ENCODE results near the gene HLCS.
"Not testable (repeated sequence)": the region's sequence is repeated elsewhere in the genome, so short reads cannot be mapped to it uniquely, and the experiment has no call there.

HLCS gene

DNA sequence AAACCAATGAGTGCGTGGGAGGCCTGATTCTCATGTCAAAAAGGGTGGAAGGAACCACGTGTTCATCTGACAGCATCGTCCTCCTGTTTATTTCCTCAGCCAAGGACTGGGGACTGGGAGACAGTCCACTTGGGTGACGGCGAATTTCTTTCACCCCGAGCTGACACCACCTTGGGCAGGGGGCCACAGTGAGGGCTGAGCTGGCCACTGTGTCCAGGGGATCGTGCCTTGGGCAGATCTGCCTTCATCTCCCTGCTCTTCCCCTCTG lies 145.5 kb downstream of the HLCS start:
- DNase-seq (ENCODE audit: low read depth), result no peak
- H3K4me3 ChIP-seq (ENCODE audit: control insufficient read depth, low read depth, low read length), result no peak overlapping the region
- TF ChIP-seq, protein P1, sequence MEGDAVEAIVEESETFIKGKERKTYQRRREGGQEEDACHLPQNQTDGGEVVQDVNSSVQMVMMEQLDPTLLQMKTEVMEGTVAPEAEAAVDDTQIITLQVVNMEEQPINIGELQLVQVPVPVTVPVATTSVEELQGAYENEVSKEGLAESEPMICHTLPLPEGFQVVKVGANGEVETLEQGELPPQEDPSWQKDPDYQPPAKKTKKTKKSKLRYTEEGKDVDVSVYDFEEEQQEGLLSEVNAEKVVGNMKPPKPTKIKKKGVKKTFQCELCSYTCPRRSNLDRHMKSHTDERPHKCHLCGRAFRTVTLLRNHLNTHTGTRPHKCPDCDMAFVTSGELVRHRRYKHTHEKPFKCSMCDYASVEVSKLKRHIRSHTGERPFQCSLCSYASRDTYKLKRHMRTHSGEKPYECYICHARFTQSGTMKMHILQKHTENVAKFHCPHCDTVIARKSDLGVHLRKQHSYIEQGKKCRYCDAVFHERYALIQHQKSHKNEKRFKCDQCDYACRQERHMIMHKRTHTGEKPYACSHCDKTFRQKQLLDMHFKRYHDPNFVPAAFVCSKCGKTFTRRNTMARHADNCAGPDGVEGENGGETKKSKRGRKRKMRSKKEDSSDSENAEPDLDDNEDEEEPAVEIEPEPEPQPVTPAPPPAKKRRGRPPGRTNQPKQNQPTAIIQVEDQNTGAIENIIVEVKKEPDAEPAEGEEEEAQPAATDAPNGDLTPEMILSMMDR (conservative IDR thresholded peaks at IDR 0.05; ENCODE audit: control insufficient read depth, insufficient read depth, low read depth, low read length), result no peak

GRCh38 chr21:36820176-36821031 lies 146.1 kb downstream of the HLCS start:
- TF ChIP-seq, protein P1 (conservative IDR thresholded peaks at IDR 0.05; ENCODE audit: control insufficient read depth, insufficient read depth, low read depth, low read length), result no peak
- no peak for DNase-seq (ENCODE audit: low read depth)
- no peak overlapping the region for H3K4me3 ChIP-seq (ENCODE audit: control insufficient read depth, low read depth, low read length)

DNA sequence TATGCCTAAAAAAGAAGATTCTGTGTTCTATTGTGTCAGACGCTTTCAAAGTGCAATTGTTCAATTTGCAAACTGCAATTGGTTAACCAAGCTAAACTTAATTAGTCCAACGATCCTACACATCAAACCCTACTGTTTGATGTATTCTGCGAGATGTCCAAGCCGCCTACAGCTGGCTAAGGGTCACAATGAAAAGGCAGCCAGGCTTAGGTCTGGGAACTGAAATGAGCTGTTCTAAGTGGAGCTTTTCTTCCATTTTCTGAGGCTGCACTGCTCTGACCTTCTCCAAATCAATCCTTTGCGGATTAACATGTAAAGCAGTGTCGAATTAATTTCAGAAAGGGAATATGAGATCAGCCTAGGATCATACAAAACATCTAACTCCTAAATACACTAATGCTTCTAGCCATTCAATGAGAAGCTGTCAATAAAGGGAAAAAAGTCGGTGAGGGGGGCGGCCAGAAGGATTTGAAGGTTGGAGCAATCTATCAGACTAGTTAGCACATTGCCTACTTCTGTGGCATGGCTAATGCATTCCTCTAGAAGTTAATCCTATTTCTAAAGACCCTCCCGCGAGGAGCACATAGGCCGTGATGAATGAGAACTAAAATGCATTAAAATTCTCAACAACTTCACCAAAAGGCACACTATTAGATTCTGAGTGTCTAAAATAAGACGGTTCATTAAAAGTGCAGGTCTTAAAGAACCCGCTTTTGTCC lies 148.6 kb downstream of the HLCS start:
- no peak for DNase-seq (ENCODE audit: low read depth)
- H3K4me3 ChIP-seq (ENCODE audit: control insufficient read depth, low read depth, low read length), result no peak overlapping the region
- TF ChIP-seq, protein P1 (conservative IDR thresholded peaks at IDR 0.05; ENCODE audit: control insufficient read depth, insufficient read depth, low read depth, low read length), result no peak

GRCh38 chr21:36816561-36817130 lies 149.8 kb downstream of the HLCS start:
- no peak overlapping the region for H3K4me3 ChIP-seq (ENCODE audit: control insufficient read depth, low read depth, low read length)
- no peak for DNase-seq (ENCODE audit: low read depth)
- TF ChIP-seq, protein P1 (conservative IDR thresholded peaks at IDR 0.05; ENCODE audit: control insufficient read depth, insufficient read depth, low read depth, low read length), result no peak

DNA sequence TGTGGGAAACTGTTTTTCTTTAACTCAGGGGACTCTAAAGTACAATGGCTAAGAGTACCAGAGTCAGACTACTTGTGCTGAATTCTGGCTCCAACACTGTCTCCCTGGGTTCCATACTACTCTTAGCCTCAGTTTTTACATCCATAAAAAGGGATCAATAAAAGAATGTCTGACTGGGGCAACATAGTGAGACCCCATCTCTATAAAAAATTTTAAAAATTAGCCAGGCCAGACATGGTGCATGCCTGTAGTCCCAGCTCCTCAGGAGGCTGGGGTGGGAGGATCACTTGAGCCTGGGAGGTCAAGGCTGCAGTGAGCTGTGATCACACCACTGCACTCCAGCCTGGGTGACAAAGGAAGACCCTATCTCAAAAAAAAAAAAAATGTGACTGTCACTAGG lies 150.4 kb downstream of the HLCS start:
- H3K4me3 ChIP-seq (ENCODE audit: control insufficient read depth, low read depth, low read length); DNase-seq (ENCODE audit: low read depth): not testable (repeated sequence)

DNA sequence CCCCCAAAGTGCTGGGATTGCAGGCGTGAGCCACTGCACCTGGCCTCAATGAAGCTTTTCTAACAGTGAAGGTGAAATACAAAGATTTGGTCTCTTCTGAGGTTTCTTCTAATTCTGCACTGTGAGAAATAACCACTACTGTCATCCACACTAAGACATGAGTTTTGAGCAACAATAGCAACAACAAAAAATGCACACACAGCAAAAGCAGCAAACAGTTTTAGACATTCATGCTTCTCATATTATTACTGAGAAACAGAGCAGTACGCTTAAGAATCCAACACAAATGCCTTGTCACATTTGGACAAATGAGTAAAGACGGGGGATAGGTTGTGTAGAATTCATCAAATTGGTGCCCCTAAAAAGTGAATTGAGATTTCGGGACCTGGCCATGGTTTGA lies 151.2 kb downstream of the HLCS start:
- TF ChIP-seq, protein P1 (conservative IDR thresholded peaks at IDR 0.05; ENCODE audit: control insufficient read depth, insufficient read depth, low read depth, low read length), result no peak
- H3K4me3 ChIP-seq (ENCODE audit: control insufficient read depth, low read depth, low read length), result no peak overlapping the region
- DNase-seq (ENCODE audit: low read depth), result no peak

DNA sequence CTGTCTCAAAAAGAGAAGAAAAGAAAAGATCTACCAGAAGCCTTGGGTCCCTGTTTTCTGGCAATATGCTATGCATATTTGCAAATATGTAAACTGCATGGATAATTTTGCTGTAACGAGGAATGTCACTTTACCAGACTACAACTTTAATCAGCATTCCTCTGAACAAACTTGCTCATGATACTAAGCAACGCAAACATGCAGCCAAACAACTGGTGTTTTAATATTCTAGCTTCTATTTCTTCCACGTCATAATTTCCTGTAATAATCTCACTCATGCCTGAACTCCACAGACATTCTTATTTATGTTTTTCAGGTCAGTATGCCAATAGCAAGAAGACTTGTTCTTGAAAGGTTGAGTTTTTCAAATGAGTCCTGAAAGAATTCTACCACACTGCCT lies 153.4 kb downstream of the HLCS start:
- TF ChIP-seq, protein P1 (conservative IDR thresholded peaks at IDR 0.05; ENCODE audit: control insufficient read depth, insufficient read depth, low read depth, low read length), result no peak
- H3K4me3 ChIP-seq (ENCODE audit: control insufficient read depth, low read depth, low read length), result no peak overlapping the region
- DNase-seq (ENCODE audit: low read depth), result no peak
